ENCODE measurements around the gene MPDU1.

MPDU1 gene

DNA sequence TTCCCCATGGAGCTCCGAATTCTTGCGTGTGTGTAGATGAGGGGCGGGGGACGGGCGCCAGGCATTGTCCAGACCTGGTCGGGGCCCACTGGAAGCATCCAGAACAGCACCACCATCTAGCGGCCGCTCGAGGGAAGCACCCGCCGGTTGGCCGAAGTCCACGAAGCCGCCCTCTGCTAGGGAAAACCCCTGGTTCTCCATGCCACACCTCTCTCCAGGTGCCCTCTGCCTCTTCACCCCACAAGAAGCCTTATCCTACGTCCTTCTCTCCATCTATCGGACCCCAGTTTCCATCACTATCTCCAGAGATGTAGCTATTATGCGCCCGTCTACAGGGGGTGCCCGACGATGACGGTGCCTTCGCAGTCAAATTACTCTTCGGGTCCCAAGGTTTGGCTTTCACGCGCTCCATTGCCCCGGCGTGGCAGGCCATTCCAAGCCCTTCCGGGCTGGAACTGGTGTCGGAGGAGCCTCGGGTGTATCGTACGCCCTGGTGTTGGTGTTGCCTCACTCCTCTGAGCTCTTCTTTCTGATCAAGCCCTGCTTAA lies 22.6 kb upstream of the MPDU1 start:
- DNase-seq, result peak; percentile 93

DNA sequence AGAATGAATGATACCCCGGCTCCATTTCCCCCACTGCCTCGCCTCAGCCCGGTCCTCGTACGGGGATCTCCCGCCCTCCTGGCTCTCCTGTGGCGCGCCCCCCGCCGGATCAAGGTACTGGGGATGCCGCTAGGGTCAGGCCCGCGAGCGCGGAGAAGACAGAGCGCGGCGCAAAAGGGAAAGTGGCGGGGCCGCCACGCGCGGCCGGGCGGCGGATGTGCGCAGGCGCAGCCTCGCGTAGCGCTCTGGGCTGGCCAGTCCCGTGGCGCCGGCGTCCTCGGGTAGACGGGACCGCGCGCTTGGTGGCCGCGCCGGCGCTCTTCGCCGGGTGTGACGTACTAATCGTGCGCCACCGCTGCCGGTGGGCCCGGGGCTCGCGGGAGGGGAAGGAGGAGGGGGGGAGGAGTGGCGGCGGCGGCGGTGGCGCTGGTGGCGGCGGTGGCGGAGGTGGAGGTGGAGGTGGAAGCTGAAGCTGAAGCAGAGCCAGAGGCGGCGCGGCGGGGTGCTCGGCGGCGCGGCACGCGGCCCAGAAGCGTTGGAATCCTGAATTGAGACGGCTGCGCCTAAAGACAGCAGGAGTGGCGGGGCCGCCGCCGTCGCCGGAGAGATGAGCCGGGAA lies 22.0 kb upstream of the MPDU1 start, which contains the start of gene SENP3:
TSS of gene SENP3 (plus strand) at position 331 of the 619 bp plus-strand sequence. CDS start 1,158 bp downstream, outside the sequence.
- DNase-seq, result peak; percentile 94

DNA sequence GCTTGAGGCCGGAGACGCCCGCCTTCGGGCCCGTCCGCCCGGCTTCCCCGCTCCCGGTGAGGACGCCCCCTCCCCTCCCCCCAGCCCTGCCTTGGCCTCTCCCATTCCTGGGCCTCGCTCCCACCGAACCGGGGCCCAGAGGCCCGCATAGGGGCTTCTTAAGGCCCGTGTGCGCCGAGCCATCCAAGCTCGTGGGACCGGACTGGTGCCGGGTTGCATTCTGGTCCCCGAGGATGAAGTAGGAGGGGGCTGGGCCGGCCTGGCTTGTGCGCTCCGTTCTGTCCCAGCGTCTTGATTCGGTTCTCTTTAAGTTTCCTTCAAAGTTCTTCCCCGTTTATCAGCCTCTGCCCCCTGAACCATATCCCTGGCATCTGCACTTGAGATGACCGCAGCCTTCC lies 21.4 kb upstream of the MPDU1 start:
- DNase-seq, result no peak

DNA sequence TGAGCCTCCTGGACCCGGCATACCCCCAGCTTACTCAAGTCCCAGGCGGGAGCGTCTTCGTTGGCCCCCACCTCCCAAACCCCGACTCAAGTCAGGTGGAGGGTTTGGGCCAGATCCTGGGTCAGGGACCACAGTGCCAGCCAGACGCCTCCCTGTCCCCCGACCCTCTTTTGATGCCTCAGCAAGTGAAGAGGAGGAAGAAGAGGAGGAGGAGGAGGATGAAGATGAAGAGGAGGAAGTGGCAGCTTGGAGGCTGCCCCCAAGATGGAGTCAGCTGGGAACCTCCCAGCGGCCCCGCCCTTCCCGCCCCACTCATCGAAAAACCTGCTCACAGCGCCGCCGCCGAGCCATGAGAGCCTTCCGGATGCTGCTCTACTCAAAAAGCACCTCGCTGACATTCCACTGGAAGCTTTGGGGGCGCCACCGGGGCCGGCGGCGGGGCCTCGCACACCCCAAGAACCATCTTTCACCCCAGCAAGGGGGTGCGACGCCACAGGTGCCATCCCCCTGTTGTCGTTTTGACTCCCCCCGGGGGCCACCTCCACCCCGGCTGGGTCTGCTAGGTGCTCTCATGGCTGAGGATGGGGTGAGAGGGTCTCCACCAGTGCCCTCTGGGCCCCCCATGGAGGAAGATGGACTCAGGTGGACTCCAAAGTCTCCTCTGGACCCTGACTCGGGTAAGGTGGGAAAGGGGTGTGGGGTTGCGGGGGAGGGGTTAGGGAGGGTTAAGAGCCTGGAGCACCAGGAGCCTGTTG lies 20.4 kb upstream of the MPDU1 start:
- no peak for DNase-seq

DNA sequence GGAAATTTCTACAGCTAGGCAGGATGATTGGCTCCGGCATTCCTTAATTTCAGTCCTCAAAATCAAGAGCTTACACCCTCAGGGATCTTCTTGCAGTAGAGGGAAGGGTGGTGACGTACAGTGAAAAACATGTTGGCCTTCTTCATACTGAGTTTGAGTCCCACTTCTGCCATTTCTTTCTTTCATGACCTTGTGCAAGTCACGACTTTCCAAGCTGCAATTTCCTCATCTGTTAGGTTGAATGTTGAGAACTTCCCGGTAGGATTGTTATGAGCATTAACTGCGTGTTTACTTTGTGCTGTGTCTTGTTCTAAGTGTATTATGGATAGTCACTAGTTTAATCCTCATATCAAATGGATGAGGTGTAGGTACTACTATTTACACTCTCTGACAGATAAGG lies 14.1 kb upstream of the MPDU1 start:
- no peak for DNase-seq

DNA sequence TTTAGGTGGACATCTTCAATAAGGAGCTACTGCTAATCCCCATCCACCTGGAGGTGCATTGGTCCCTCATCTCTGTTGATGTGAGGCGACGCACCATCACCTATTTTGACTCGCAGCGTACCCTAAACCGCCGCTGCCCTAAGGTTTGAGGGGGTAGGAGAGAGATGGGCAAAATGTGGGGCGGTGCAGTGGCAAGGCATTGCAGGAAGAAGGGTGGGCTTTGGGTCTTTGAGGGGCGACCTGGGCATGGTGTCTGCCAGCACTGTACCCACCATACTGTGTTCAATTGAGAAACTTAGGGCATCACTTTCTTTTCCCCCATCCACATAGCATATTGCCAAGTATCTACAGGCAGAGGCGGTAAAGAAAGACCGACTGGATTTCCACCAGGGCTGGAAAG lies 13.3 kb upstream of the MPDU1 start:
- DNase-seq, result no peak

DNA sequence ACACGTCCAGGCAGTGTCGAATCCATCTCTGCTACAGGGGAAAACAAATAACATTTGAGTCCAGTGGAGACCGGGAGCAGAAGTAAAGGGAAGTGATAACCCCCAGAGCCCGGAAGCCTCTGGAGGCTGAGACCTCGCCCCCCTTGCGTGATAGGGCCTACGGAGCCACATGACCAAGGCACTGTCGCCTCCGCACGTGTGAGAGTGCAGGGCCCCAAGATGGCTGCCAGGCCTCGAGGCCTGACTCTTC lies 11.4 kb upstream of the MPDU1 start:
- DNase-seq, result no peak

DNA sequence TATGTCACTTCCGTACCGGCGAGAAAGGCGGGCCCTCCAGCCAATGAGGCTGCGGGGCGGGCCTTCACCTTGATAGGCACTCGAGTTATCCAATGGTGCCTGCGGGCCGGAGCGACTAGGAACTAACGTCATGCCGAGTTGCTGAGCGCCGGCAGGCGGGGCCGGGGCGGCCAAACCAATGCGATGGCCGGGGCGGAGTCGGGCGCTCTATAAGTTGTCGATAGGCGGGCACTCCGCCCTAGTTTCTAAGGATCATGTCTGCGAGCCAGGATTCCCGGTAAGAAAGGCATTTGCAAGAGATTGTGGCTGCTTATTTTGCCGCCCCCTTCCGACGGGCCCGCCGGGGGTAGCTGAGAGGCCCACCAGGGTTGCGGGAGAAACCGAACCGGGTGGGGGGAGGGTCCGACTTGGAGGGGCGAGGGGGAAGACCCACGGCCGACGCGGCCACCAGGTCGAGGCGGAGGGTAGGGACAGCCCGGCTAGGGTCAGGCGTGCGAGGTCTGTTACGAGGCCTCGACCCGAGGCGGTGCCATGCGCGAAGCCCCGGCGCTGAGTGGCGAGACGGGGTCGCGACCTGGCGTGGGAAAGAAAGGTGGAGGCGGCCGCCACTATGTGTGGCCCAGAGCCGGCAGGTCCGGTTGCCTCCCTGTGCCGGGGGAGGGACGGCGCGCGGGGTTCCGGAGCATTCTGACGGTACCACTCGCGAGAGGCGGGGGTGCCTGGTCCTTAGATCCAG lies 10.9 kb upstream of the MPDU1 start:
- peak; percentile 99 for DNase-seq

DNA sequence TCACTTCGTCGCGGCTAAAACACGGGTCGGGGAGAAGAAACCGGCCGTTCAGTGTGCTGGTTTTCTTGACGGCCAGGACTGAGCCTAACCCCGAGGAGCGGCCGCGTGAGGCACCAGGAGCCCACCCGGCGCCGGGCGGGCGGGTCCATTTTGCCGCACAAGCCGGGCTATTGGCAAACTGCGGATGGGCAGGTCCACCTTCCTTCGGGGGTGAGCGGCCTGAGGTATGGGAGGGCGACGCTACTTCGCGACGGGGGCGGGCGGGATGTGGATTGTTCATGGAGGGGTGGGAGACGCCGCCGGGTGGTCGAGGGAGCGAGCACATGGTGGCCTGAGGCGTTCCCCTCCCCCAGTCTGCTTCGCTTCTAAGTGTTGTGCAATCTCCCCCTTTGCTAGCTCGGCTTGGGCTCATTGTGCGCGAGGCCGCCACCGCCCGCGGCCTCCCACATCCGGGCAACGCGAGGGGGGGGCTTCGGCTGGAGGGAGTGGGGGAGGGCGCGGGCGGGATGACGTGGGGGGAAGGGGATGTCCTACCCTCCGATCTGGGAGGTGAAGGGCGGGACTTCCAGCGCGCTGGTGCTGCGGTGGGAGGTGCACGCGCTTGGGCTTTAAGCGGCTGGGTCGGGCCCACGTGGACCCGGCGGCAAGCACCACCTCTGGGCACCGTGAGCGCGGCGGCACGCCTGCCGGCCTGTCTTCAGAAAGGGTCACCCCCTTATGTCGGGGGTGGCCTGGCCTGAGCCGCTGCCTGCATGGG lies 10.2 kb upstream of the MPDU1 start:
- peak; percentile 80 for DNase-seq

DNA sequence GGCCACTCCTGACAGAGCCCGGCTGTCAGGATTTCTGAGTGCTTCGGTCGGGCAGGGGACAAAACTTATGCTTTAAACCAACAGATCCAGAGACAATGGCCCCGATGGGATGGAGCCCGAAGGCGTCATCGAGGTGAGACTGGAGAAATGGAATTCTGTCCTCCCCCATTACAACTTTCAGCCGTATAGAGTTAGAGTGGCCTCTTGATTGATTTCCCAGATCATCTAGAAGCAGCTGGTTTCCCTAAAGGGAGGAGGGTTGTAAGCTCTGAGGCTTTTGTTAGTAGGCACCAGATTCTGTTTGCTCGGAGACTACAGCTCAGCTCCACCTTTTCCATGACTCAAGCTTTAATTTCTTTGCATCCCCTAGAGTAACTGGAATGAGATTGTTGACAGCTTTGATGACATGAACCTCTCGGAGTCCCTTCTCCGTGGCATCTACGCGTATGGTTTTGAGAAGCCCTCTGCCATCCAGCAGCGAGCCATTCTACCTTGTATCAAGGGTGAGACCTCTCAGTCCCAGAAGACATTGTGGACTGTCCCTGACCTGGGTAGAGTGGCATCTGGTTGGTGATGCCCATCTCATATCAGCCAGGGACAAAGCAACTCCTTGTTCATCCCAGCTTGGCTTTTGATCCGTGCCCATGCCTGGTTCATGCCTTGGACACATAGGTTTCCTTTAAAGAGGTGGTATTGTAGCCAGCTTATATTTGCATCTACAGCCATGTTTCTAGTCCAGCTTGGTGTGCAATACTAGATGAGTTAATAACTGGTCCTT lies 9.3 kb upstream of the MPDU1 start:
- no peak for DNase-seq

DNA sequence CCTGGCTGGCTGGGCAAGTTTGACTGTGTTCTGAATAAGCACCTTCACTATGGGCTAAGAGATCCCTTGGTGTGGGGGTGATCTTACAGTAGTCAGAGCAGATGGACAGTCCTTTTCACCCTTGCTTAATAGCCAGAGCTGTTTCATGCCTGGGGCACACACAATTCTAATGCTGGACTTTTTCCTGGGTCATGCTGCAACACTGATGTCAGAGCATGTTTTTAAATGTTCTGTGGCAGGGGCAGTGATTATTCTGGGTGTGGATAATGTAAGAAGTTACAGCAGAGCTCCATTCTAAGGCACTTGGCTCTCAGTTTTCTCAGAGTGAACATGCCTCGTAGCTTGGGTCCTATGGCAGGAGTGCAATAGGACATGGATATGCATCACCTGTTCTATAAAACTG lies 8.2 kb upstream of the MPDU1 start:
- no peak for DNase-seq

DNA sequence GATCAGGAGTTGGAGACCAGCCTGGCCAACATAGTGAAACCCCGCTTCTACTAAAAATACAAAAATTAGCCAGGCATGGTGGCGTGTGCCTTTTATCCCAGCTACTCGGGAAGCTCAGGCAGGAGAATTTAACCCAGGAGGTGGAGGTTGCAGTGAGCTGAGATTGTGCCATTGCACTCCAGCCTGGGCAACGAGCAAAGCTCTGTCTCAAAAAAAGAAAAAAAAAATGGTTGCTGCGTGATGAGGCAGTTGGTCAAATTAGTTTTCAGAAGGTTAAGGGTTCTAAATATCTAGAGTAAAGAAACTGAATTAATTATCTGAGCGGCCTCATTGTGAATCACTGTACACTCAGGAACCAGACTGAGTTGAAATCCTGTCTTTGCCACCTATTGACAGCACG lies 7.7 kb upstream of the MPDU1 start:
- DNase-seq, result no peak

DNA sequence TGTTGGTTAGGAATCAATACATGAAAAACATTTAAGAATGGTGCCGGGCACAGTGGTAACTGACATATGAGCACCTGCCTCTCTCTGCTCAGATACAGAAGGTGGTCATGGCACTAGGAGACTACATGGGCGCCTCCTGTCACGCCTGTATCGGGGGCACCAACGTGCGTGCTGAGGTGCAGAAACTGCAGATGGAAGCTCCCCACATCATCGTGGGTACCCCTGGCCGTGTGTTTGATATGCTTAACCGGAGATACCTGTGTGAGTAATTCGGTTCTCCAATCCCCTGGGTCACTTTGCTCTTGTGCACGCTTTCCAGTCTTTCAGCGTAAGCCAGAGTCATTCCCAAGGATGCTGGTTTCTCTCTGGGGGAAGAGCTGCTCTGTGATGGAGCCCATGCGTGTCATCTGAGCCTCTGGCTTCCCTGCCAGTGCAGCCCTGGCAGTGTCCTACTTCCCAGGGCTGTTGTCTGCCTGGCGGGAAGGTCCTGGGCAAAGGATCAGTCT lies 7.2 kb upstream of the MPDU1 start:
- no peak for DNase-seq

DNA sequence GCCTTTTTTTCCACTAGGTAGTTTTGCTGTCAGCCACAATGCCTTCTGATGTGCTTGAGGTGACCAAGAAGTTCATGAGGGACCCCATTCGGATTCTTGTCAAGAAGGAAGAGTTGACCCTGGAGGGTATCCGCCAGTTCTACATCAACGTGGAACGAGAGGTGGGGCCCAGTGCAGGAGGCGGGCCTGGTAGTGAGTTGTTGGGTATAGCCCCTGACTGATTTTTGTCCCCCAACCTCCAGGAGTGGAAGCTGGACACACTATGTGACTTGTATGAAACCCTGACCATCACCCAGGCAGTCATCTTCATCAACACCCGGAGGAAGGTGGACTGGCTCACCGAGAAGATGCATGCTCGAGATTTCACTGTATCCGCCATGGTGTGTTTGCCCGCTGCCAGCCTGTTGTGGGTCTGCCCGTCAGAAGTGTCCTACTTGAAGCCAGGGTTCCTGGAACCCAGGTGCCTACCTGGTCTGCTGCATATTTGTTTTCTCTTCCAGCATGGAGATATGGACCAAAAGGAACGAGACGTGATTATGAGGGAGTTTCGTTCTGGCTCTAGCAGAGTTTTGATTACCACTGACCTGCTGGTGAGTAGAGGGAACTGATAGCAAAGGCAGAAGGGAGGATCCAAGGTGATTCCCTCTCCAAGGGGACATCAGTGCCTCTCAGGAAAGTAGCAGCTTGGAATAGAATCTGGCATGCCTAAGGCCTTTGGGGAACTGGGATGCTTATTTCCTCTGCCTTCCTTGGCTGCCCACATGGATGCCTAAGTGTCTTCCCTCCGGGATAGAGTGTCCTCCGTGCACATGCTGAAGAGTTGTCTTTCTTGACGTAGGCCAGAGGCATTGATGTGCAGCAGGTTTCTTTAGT lies 6.1 kb upstream of the MPDU1 start:
- DNase-seq, result no peak

DNA sequence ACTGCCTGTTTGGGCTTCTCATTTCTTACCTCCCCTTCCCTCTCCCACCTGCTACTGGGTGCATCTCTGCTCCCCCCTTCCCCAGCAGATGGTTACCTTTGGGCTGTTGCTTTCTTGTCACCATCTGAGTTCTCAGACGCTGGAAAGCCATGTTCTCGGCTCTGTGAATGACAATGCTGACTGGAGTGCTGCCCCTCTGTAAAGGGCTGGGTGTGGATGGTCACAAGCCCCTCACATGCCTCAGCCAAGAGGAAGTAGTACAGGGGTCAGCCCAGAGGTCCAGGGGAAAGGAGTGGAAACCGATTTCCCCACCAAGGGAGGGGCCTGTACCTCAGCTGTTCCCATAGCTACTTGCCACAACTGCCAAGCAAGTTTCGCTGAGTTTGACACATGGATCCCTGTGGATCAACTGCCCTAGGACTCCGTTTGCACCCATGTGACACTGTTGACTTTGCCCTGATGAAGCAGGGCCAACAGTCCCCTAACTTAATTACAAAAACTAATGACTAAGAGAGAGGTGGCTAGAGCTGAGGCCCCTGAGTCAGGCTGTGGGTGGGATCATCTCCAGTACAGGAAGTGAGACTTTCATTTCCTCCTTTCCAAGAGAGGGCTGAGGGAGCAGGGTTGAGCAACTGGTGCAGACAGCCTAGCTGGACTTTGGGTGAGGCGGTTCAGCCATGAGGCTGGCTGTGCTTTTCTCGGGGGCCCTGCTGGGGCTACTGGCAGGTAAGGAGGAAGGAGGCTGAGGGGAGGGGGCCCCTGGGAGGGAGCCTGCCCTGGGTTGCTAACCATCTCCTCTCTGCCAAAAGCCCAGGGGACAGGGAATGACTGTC lies 4.4 kb upstream of the MPDU1 start, which contains the start of gene CD68:
TSS of gene CD68 (plus strand) at position 638 of the 833 bp plus-strand sequence. CDS start at position 678, 40 bp downstream.
- no peak for DNase-seq

DNA sequence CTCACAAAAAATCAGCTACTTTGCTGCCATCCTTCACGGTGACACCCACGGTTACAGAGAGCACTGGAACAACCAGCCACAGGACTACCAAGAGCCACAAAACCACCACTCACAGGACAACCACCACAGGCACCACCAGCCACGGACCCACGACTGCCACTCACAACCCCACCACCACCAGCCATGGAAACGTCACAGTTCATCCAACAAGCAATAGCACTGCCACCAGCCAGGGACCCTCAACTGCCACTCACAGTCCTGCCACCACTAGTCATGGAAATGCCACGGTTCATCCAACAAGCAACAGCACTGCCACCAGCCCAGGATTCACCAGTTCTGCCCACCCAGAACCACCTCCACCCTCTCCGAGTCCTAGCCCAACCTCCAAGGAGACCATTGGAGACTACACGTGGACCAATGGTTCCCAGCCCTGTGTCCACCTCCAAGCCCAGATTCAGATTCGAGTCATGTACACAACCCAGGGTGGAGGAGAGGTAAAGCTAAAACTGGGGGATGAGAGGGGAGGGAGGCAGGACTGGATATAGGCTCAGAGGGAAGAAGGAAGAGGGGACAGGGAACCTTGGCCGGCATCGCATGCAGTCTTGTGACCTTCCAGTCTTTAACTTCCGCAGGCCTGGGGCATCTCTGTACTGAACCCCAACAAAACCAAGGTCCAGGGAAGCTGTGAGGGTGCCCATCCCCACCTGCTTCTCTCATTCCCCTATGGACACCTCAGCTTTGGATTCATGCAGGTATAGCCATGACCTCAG lies 3.6 kb upstream of the MPDU1 start:
- DNase-seq, result no peak

DNA sequence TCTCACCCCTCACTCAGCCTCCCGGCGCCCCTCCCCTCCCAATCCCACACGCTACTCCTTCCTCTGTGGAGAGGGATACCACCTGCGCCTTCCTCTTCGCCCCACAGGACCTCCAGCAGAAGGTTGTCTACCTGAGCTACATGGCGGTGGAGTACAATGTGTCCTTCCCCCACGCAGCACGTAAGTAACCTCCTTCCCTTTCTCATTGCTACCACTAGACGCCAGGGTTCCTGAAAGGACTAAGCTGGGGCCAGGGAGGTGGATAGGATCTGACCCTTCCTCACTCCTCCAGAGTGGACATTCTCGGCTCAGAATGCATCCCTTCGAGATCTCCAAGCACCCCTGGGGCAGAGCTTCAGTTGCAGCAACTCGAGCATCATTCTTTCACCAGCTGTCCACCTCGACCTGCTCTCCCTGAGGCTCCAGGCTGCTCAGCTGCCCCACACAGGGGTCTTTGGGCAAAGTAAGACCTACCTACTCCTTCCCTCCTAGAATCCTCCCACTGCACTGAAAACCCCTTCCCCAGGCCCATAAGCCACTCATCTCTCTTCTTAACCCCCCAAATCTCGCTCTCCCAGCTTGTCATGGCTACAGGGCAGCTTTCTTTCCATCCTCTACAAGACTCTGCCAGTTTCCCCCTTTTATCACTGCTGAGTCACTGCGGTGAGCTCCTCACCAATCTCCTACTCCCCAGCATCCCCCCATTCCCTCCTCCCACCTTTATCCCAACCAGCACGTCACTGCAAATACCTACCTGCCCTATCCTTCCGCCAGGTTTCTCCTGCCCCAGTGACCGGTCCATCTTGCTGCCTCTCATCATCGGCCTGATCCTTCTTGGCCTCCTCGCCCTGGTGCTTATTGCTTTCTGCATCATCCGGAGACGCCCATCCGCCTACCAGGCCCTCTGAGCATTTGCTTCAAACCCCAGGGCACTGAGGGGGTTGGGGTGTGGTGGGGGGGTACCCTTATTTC lies 2.8 kb upstream of the MPDU1 start:
- DNase-seq, result no peak

All from retina (tissue), 1 donor.